ENCODE measurements around the gene MATK. TPM values are rescaled to one million over a fixed set of nuclear protein-coding genes. Genes with fewer than 3 reads are reported as not detected.

MATK gene
- total RNA-seq, 1 experiment from 2014 or later: 0.21 TPM

DNA sequence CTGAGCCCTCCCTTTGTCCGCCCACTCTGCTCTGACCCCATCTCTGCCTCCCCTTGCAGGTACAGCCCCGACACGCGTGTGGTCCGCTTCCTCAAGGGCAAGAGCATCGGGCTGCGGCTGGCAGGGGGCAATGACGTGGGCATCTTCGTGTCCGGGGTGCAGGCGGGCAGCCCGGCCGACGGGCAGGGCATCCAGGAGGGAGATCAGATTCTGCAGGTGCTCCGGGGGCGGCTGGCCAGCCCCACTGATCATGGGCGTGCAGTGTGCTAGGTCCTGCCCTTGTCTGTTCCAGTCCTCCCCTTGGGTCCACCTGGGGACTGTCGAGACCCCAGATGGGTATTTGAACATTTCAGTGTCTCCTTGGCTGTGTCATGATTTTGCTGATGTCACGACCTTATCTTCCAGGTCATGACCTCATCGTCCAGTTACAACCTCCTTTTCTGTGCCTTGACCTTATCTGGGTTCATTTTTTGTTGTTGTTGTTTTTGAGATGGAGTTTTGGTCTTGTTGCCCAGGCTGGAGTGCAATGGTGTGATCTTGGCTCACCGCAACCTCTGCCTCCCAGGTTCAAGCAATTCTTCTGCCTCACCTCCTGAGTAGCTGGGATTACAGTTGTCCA lies 50.0 kb downstream of the MATK start:
- in situ Hi-C loops (cut with HindIII; ENCODE audit: low pct_unique_long_range_greater_than_20kb, low sequenced_read_pairs): no loop called here
- Histone ChIP-seq H3K36me3 (ENCODE audit: control insufficient read depth, insufficient read depth, low read length) (no peaks in the 10 kb centered on the region), H3K27me3 (ENCODE audit: control insufficient read depth, insufficient read depth, low read length) (no peaks in the 10 kb centered on the region), H3K9me3 (ENCODE audit: control insufficient read depth, insufficient read depth, low read depth, low read length) (no peaks in the 10 kb centered on the region), H3K27ac (ENCODE audit: low read length) (no peak overlapping the region), H3K4me1 (ENCODE audit: control insufficient read depth, insufficient read depth, low read length) (no peaks in the 10 kb centered on the region), H3K4me3 (ENCODE audit: low read depth in 2 of 2, low read length in 2 of 2) (no peak overlapping the region)
- POLR2A ChIA-PET: no interaction called here
- no TSS peak for BruUV-seq (replicated peaks)
- no peak for DNase-seq (ENCODE audit: low read depth, low spot score)
- intact Hi-C loops (cut with micrococcal nuclease; ENCODE audit: unreplicated experiment): no loop called here
- no peak for ATAC-seq
- CTCF ChIA-PET: no interaction called here
- no peak for TF ChIP-seq POLR2AphosphoS5 (IDR thresholded peaks at IDR 0.05; ENCODE audit: low read depth, low read length)
- no peak for TF ChIP-seq SIN3A (IDR thresholded peaks at IDR 0.05; ENCODE audit: borderline replicate concordance, insufficient read depth, low read depth, low read length)
- no peak for TF ChIP-seq REST (IDR thresholded peaks at IDR 0.05; ENCODE audit: insufficient read depth in 1 of 2, low read depth in 2 of 2, low read length in 1 of 2)
- no peak for TF ChIP-seq TCF7L2 (IDR thresholded peaks at IDR 0.05; ENCODE audit: low read depth, low read length)
- TF ChIP-seq, protein P1, sequence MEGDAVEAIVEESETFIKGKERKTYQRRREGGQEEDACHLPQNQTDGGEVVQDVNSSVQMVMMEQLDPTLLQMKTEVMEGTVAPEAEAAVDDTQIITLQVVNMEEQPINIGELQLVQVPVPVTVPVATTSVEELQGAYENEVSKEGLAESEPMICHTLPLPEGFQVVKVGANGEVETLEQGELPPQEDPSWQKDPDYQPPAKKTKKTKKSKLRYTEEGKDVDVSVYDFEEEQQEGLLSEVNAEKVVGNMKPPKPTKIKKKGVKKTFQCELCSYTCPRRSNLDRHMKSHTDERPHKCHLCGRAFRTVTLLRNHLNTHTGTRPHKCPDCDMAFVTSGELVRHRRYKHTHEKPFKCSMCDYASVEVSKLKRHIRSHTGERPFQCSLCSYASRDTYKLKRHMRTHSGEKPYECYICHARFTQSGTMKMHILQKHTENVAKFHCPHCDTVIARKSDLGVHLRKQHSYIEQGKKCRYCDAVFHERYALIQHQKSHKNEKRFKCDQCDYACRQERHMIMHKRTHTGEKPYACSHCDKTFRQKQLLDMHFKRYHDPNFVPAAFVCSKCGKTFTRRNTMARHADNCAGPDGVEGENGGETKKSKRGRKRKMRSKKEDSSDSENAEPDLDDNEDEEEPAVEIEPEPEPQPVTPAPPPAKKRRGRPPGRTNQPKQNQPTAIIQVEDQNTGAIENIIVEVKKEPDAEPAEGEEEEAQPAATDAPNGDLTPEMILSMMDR (IDR thresholded peaks at IDR 0.05): no peak

DNA sequence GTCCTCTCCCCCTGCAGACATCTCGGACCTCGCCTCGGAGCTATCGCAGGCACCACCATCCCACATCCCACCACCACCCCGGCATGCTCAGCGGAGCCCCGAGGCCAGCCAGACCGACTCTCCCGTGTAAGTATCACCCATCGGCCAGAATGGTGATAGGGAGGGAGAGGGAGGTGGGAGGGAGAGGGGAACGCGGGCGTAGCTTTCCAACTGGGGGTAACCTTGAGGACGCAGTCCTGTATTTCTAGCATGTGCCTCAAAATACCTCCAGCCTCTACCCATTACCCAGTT lies 51.9 kb downstream of the MATK start:
- CTCF ChIA-PET: no interaction called here

More for the DNA sequence above, 51.9 kb downstream of the MATK start:
- H3K27ac ChIP-seq (ENCODE audit: low read length): no peak overlapping the region
- TF ChIP-seq, protein P1 (IDR thresholded peaks at IDR 0.05): no peak
- TF ChIP-seq SIN3A (IDR thresholded peaks at IDR 0.05; ENCODE audit: borderline replicate concordance, insufficient read depth, low read depth, low read length) (no peak), TCF7L2 (IDR thresholded peaks at IDR 0.05; ENCODE audit: low read depth, low read length) (no peak)
- H3K9me3 ChIP-seq (ENCODE audit: control insufficient read depth, insufficient read depth, low read depth, low read length): no peaks in the 10 kb centered on the region
- in situ Hi-C loops (cut with HindIII; ENCODE audit: low pct_unique_long_range_greater_than_20kb, low sequenced_read_pairs) (no loop called here), intact Hi-C loops (cut with micrococcal nuclease; ENCODE audit: unreplicated experiment) (no loop called here)
- H3K27me3 ChIP-seq (ENCODE audit: control insufficient read depth, insufficient read depth, low read length): no peaks in the 10 kb centered on the region
- POLR2A ChIA-PET: no interaction called here
- no peak for DNase-seq (ENCODE audit: low read depth, low spot score)
- no peaks in the 10 kb centered on the region for H3K4me1 ChIP-seq (ENCODE audit: control insufficient read depth, insufficient read depth, low read length)
- BruUV-seq (replicated peaks): no TSS peak
- no peak overlapping the region for H3K4me3 ChIP-seq (ENCODE audit: low read depth in 2 of 2, low read length in 2 of 2)
- ATAC-seq: no peak
- no peaks in the 10 kb centered on the region for H3K36me3 ChIP-seq (ENCODE audit: control insufficient read depth, insufficient read depth, low read length)

Data from Panc1 (cell line).